NCI-H69 (cell line): ENCODE results near the gene SCARB1.
A peak's percentile ranks its signal among the peaks of the same experiment; 100 is the strongest.

Experiments used
- DNase-seq: peaks from one replicate; lab custom pipeline; 2025; lab: John Stamatoyannopoulos, UW

The SCARB1 gene

DNA sequence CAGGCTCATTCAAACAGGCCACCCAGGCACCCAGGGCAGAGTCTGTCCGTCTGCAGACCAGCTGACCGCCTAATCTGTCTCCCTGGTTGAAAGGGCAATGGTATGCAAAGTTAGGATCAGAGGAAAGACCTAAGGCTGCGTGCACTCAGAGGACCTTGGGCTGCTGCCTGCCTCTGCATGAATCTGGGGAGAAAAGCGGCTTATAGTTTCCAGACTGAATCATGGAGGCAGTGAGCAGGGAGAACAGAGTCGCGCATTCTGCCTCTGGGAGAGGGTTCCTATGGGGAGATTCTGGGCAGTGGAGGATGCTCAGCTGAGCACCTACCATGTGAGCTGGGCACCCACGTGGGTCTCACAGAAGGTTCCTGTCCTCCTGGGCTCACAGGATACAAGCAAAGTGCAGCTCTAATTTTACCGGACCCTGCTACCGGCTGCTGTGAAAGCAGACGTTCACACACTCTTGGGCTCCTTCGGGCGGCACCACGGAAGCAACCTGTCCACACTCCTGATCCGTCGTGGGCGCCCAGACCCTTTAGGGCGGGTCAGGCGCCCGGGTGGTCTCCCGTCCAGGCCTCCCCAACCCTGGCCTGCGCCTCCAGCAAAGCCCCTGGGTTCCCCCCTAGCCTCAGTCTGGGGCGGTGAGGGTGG is 772 bp downstream of the SCARB1 start:
- DNase-seq = peak; percentile 64

DNA sequence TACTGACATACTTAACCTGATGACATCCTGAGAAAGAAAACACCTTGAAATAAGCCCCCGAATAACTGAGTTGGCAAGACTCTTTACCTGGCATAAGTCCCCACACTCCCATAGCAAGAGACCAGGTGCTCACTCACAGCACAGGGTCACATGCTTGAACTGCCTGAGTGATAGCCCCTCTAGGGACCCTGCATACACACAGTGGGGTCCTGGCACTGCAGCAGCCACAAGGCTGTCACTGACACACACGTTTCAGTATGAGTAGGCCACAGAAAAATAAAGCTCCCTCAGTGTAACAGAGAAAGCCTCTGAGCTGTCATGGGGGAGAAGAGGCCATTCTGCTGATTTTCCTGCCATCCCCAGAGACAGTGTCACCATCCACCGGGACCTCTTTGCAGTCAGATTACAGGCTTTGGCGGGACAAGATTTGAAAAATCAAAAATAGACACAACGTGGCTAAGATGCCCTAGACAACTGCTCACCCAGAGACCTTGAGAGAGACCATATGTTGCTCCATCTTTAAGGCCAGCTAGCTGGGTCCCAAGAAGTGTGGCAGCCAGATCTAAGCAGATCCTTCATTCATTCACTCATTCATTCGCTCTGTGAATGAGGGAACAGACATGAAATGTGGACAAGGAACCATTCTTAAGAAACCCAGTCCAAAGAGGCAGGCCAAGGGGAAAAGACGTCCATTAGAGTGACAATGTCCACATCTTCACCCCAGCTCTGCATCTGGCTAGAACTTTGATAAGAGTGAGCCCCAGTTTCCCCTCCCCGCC is 1.6 kb downstream of the SCARB1 start:
- DNase-seq = no peak

DNA sequence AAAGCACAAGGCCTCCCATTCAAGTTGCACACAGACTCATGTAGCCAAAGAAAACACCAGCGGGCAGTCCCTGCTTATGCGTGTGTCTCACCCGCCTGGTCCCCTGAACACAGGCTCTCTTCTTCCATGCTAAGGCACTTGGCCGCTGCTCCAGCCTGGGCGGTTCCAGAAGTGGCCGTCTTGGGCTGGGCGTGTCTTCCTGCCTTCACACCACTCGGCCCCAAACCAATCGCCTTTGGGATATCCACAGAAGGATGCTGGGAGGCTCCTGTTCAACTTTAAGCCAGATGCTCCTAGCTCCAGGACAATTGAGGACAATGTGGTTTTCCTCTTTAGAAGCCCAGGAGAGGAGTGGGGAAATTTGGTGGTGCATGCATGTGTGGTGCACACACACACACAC is 2.2 kb downstream of the SCARB1 start:
- DNase-seq = peak; percentile 16

DNA sequence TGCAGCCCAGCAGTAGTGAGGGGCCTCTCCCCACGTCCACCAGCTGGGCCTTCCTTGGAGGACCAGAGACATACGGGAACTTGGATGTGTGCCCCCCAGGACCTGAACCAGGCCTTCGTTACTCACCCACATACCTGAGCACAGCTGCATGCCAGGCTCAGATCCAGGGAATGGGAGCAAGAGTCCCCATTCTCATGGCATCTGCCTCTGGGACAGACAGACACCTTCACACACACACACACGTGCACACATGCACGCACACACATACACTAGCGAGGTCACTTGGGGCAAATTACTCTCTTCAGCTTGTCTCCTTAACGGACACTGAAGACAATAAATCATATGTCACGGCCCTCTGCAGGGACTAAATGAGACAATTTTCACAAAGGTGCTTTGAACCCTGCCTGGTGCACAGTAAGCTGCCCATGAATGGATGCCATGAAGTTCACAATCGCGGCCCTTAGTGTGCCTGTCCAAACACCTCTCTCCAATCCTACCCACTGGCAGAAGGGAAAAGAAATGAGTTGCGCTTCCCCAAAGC is 5.7 kb downstream of the SCARB1 start:
- no peak for DNase-seq

DNA sequence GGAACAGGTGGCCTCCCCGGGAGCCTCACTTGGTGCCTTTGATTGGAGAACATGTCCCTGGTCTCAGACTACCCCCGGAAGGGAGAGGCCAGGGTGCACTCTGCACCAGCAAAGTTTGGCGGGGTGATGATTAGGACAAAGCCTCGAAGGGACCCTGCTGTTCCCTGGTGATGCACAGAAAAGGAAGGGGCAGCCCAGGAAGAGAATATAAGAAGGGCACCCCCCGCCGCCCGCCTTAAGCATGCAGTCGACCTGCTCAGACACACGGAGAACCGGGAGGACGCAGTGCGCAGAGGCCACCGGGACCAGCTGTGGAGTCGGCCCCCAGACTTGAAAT is 6.9 kb downstream of the SCARB1 start:
- DNase-seq = no peak

DNA sequence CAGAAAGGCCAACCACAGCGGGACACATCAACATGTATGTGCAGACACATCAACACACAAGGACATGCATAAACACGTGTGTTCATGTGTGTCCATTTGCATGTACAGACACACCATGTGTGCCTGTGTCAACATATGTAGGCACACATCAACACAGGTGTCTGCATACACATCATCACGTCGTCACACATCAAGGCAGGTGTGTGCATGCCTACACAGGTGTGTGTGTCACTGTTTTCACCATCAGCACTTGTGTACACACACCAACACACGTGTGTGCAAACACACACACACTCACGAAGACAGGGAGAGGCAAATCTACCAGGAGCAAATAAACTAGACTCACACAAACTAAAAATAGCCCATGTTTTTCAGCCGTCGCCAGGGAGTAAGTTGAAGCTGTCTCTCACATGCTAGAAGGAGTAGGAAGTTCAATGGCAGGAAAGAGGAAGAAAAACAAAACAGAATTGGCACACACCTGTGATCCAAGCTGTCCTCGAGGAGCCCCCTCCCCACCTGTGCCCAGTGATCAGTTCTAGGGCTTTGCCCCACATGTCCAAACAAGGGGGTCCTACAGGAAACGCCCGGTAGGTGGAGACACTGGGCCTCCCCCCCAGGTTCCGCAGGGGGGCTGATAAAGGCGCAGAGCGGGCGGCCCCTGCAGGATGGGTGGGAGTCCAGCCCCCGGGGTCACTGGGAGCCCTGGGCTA is 7.4 kb downstream of the SCARB1 start:
- DNase-seq = no peak

DNA sequence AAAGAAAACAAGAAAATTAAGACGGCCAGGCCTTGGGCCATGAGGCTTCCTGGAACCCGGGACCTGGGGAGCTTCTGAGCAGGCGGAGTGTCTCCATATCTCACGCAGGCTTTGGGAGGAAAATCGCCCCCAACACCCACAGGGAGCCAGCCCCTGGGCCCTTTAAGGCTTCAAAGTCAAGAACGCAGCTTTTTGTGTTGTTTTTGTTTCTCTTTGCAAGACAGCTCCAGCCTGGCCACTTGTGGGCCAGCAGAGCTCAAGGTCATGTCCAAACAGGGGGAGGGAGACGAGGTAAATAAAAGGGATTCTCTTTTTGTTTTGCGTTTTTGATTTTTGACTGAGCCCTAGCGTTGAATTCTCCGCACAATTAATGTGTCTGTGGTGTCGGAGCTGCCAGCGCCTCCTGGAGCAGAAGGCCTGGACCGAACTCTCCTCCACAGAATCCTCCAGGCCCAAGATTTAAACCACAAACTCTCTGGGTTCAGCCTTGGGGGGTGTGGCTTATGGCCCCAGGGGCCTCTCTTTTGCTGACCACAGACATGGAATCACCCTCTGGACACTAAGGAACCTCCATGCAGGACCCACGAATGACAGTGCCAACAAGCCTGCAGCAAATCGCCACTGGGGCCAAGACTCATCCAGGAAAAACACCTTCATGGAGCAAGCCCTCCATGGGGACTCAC is 8.2 kb downstream of the SCARB1 start:
- DNase-seq = no peak

DNA sequence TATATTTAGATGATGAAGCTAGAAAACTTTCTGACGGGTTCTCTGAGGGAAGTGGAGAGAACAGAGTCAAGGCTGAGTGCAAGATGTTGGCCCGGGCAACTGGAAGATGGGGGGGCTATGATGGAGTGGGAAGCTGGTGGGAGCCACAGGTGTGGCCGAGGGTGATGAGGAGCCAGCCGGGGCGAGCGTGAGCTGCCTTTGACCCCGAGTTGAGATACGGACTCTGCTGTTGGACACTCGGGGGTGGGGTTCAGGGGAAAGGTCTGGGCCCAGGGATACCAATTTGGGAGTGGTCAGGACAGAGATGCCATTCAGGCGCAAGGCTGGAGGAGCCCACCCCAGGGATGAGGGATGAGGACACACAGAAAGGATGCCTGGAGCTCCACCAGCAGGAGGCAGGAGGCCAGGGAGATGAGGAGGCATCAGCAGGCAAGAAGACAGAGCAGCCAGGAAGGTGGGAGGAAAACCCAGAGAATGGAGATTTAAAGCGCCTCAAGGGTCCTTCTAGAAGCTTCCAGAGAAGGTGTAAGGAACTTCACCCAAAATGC is 9.0 kb downstream of the SCARB1 start:
- no peak for DNase-seq

DNA sequence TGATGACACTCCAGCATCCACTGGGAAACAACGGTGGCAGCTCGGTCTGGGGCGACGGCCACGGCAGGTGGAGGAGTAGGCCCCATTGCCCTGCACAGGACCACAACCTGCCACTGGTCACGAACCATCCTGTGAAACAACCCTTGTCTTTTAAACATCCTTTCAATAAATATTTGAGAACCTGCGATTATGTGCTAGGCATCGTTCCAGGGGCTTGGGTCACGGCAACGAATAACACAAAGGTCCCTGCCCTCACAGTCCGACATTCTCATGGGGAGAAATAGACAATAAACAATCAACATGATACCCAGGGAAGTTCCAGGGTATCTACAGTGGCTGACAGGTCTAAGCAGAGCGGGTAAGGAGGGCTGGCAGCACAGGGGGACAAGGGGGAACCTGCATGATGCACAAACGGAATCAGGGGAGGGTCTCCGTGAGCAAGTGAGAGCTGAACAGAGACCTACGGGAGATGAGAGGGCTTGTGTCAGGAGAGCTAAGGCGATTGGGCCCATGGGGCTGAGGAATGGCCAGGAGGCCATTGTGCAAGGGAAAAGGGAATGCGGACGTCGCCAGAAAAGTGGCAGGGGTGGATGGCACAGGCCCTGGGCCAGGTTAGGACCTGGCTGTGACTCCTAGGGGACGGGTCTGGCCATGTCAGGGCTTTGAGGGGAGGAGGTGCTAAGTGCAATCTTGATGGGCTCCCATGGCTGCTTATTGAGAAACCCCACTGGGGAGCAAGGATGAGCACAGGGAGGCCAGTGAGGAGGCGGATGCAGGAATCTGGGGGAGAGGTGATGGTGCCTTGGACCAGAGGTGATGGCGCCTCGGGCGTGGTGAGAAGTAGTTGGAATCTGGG is 9.7 kb downstream of the SCARB1 start:
- peak; percentile 25 for DNase-seq

DNA sequence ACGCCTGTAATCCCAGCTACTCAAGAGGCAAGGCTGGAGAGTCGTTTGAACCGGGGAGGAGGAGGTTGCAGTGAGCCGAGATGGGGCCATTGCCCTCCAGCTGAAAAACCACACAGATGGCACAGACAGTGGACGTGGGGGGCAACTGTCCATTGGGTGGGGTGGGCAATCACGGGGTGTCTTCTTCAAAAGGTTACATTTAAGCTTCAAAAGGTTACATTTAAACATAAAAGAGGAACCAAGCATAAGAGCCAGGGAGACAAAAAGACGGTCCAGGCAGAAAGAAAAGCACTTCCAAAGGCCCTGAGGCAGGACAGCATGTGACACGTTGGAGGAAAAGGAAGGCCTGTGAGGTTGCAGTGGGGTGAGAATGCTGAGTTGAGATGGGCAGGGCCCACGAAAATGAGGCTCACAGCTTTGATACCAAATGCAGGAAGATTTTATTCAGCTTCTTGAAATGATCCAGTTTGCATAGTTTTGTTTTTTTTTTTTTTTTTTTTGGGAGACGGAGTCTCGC is 10.7 kb downstream of the SCARB1 start:
- DNase-seq = no peak

DNA sequence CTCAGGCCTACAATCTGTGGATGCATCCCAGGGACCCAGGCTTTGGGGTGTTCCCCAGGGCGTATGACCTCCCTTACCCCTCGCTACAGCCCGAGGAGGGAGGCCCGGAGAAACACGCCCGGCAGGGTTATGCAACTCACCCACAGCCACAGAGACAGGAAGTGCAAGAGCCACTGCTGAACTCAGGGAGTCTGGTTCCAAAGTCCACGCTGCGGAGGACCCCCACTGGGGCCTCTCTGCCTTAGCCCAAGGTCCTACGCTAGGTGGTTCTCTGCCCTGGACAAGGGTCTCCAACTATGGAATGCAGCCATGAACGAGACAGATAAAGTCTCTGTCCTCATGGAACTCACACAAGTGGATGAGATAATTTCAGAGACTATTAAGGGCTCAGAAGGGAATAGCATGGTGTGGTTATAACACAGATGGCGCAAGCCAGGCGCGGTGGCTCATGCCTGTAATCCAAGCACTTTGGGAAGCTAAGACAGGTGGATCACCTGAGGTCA is 11.3 kb downstream of the SCARB1 start:
- no peak for DNase-seq

DNA sequence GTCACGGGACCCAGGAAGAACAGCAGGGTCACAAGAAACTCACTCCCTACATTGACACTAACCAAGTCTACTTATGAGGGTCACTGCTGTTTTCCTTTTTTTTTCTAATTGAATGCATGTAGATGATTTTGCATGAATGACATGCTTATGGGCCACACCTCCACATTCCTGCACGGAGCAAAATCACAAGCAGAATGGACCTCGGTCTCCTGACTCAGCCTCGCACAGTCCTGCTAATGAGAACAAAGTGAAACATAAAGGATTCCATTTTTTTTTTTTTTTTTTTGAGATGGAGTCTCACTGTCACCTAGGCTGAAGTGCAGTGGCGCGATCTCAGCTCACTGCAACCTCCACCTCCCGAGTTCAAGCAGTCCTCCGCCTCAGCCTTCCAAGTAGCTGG is 12.3 kb downstream of the SCARB1 start:
- DNase-seq = no peak

DNA sequence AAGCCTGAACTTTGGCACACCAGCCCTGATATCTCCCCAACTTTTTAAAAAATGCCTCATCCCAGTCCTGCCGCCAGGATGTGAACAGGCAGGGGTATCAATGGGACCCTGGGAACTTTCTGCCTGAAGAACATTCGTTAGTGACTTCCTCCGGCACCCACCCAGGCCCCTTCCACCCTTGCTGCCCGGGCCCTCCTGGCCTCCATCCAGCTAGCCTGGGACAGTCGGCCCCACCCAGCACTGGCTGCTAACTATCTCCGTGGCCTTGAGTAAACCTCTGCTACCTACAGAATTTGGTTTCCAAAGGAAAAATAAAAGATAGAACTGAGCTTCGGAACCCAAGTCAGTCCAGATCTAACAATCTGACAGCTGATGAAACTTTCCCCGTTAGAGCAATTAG is 14.3 kb downstream of the SCARB1 start:
- no peak for DNase-seq

DNA sequence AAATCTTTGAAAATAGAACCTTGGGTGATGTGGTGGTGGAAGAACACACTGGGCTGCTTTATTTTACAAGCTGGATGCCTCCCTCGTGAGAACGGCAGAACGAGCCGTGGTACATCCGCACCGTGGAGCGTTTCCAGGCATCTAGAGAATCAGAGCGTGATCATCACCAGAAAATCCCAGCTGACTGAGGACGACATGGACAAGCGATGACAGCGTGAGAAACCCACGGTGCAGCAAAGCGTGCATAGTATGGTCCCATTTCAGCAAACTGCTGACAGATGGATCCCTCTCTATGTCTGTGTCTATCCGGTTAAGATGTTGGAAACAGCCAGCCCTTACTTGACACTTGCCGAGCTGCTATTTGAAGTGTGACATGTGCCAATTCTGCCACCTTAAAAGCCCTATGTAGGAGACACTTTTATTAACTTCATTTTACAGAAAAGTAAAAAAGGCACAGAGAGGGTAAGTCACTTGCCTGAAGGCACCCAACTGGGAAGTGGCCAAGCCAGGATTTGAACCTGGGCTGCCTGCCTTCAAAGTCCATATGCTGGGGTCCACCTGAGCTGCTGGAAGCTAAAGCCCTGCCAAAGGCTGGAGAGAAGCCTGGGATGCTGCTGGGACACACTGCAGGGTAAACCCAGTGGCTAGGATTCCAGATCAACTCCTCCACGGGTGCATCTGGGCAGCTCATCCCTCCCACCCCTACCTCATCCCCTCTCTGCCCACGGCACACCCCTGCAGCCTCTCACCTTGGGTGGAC is 14.9 kb downstream of the SCARB1 start:
- DNase-seq = no peak

DNA sequence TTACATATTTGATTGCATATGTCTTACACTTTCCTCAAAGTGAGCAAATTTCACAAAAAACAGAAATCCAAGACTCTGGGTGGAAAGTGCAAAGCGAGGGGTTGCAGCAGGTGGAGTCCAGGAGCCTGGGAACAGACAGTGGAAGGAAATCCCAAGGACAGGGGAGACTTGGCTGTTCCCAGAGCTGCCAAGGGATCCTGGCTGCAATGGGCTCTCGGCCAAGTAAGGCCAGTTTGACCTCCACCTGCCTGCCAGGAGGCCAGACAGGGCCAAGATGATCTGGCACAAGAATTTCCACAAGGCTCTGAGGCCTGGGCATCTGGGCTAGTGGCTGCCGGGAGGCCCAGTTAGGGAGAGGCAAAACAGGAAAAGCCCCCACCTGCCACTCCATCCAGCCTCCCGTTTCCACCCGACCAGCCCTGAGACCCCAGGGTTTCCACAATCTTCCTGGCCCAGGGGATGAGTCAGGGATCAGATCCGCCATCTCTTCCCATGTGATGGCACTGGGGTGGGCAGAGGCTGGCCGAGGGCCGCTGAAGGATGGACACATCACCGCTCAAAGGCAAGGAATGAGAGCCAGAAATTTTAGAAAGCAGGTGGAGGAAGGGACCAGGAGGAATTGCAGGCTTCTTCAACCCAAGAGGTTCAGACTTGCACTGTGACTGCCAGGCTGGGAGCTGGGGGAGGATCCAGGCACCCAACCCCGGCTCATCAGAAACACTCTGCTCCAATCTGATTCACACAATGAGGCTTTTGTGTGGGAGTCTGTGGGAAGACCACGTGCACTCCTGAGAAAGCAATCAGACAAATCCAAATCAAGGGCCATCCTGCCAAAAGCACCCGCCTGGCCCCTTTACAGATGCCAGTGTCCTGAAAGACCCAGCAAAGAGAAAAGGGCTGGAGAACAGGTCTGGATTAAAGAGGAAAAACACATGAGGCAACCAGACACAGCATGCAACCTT is 16.3 kb downstream of the SCARB1 start:
- DNase-seq = no peak

DNA sequence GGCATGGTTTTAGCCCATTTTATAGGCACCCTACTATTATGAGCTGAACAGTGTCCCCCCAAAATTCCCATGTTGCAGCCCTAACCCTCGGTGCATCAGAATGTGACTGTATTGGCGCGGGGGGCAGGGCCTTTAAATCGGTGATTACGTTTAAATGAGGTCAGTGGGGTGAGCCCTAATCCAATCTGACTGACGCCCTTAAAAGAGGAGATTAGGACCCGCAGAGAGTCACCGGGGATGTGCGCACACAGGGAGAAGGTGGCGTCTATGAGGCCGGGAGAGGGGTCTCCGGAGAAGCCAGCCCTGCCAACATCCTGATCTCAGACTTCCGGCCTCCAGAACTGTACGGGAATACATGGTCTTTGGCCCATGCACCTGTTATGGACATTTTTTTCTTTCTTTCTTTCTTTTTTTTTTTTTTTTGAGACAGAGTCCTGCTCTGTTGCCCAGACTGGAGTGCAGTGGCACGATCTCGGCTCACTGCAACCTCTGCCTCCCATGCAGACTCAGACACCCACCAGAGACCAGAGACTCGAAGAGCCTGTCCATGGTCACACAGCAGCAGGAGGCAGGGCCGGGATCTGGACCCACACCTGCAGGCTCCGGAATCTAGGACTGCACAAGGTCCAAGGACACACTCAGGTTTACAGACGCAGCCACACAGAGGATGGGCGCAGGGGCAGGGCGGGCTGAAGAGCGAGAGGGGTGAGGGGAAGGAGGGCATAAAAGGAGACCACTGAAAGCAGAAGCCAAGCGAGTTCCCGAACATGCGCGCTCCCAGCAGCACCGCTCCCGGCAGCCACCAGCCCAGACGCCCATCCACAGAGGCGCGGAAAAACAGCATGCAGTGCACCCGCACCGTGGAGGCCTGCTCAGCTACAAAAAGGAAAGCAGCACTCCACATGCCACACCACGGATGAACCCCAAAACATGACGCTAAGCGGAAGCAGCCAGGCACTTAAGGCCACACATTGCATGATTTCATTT is 19.0 kb downstream of the SCARB1 start:
- DNase-seq = no peak

DNA sequence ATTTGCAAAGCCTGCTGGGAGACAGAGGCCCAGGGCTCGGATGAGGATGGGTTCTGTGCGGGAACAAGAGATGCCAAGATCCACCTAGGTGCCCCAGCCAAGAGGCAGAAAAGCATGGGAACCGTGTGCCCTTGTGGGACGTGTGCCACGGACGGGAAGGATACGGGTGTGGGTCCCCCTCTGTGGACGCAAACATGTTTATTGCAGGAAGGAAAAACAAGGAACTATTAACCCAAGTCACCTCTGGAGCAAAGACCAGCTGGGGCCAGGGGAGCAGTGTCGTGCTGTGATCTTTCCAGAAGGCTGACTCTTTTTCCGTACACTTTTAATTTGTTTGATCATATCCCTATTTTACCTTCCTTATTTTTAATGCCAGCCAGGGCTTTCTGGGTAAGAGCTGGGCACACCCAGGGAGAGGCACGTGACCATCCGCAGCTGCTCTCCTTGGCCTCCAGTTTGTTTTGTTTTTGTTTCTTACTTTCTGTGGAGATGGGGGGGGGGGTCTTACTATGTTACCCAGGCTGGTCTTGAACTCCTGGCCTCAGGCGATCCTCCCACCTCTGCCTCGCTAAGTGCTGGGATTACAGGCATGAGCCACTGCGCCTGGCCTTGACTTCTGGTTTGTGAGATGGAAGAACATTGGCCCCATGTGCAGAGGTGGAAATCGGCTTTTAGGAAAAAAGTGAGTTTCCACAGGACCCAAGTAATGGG is 20.7 kb downstream of the SCARB1 start:
- DNase-seq = no peak
